ENCODE results near the gene DUSP15. TPM values are rescaled to one million over a fixed set of nuclear protein-coding genes. Genes with fewer than 3 reads are reported as not detected.
"Not testable (repeated sequence)": the region's sequence is repeated elsewhere in the genome, so short reads cannot be mapped to it uniquely, and the experiment has no call there.

Gene DUSP15
- not detected in 2 replicates for total RNA-seq (2014; rRNA removed; shearing (Covaris generic))
- not detected in 2 replicates for polyA plus RNA-seq (2014; cell fraction: nucleus; rRNA removed)

- no peak for DNase-seq (ENCODE audit: extremely low read depth, low read depth)
Measured at GRCh38 chr20:31869942-31870725, at the start of gene DUSP15, which contains the start of gene TTLL9. DUSP15 (minus strand) TSS chr20:31870527; CDS start chr20:31870337, 190 bp downstream. TTLL9 (plus strand) TSS chr20:31870634; CDS start chr20:31871127, 493 bp downstream.

GRCh38 chr20:31919410-31920155 is 49.3 kb upstream of the DUSP15 start:
- no peak for DNase-seq (ENCODE audit: extremely low read depth, low read depth)

- no peak for DNase-seq (ENCODE audit: extremely low read depth, low read depth)
Measured at GRCh38 chr20:31918466-31919105, 48.3 kb upstream of the DUSP15 start.

DNA sequence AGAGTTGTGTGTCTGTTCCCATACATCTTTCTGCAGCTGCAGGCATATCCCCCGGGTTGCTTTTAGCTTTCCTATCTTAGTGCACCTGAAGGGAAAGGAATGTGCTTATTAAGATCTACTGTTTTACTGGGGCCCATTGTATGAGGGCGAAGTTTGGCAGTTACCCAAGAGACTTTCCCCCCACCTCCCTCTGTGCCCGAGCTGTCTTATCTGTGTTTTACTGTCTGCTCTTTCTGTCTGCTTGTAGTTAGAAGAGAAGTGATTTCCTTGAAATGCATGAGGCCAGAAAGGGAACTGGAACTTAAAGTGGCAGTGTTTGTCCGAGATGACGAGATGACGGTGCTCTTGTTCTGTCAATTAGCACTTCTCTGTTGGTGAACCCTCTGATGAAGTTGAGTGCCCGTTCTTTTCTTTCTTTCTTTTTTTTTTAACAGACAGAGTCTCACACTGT is 47.7 kb upstream of the DUSP15 start:
- not testable (repeated sequence) for DNase-seq (ENCODE audit: extremely low read depth, low read depth)

- no peak for DNase-seq (ENCODE audit: extremely low read depth, low read depth)
Measured at GRCh38 chr20:31916708-31917107, 46.4 kb upstream of the DUSP15 start.

DNA sequence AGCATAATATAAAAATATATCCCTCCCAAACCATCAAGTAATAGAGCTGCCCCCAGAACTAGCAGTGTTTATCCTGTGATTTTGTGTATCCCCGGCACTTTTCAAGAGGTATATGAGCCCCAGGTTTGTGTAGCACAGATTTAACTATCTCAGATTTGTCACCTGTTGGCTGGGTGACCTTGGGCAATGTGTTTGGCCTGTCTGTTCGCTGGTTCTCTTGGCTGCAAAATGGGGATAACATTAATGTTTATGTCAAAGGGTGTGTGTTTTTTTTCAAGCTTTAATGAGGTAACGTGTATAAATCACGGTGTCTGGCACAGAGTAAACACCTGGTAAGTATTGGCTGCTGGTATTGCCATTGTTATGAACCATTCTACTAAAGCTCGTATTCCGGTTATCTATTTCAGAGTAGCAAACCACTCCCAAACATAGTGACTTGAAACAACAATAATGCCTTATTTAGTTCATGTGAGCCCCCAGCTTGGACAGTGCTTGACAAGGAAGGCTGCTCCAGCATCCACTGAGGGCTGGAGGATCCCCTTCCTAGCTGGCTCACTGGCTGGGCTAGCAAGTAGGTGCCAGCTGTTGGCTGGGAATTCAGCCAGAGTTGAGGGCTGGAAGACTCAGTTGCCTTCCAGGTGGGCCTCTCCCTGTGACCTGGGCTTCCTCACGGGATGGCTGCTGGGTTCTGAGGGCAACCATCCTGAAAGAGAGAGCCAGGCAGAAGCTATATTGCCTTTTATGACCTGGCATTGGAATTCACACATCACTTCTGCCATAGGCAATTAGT is 45.4 kb upstream of the DUSP15 start:
- DNase-seq (ENCODE audit: extremely low read depth, low read depth) = no peak

- no peak for DNase-seq (ENCODE audit: extremely low read depth, low read depth)
Measured at GRCh38 chr20:31914170-31914569, 43.8 kb upstream of the DUSP15 start.

DNA sequence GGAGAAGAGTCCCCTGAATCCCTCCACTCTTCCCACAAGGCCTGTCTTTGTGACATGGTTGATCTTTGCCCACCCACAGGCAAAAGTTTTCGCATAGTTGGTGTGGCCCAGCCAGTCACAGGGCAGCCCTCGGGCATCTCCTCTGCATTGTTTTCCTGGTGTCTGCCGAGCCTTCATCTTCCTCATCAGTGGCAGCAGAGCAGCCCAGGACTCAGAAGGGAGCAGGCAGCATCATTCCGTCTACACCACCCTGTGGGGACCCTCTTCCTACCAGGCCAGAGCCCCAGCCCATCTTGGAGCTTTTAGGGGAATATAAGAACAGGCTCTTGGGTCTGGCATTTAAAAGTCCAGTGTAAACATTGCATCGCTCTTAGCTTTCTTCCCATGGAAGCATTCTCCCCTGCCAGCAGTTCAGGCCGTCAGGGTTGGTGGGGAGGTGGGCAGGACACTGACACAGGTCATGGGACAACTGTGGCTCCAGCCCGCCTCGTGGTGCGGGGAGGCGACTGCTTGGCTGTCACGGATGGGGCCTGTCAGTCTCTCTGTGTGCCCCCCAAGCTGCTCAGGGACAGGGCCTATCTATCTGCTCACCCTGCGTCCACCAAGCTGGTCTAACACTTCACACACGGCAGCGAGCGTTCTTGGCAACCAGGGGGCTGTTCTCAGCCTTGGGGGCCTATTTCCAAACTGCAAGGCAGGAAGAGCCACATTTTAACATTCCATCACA is 43.3 kb upstream of the DUSP15 start:
- DNase-seq (ENCODE audit: extremely low read depth, low read depth) = no peak

GRCh38 chr20:31910071-31910803 is 39.9 kb upstream of the DUSP15 start:
- DNase-seq (ENCODE audit: extremely low read depth, low read depth) = no peak

DNA sequence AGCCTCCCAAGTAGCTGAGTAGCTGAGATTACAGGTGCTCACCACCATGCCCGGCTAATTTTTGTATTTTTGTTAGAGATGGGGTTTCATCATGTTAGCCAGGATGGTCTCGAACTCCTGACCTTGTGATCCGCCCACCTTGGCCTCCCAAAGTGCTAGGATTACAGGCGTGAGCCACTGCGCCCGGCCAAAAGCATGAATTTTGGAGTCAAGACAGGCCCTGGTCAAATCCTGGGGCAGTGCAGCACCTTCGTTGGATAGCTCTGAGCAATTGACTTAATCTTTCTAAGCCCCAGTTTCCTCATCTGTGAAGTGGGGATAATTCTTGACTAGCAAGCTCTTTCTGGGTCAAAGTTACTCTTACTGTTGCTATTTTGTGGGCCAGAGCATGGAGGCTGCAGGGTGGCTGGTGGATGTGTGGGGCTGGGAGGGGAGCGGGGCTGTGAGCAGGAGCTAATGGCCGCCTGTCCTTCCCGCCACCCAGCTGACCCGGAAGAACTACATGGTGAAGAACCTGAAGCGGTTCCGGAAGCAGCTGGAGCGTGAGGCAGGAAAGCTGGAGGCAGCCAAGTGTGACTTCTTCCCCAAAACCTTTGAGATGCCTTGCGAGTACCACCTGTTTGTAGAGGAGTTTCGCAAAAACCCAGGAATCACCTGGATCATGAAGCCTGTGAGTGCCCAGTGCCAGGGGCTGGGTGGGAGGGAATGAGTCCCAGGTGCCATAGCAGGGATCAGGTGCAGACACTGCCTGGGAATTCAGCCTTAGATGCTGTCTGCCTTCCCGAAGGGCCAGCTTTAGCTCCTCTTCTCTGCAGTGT is 39.1 kb upstream of the DUSP15 start:
- DNase-seq (ENCODE audit: extremely low read depth, low read depth) = no peak

- no peak for DNase-seq (ENCODE audit: extremely low read depth, low read depth)
Measured at GRCh38 chr20:31908424-31908823, 38.1 kb upstream of the DUSP15 start.

DNA sequence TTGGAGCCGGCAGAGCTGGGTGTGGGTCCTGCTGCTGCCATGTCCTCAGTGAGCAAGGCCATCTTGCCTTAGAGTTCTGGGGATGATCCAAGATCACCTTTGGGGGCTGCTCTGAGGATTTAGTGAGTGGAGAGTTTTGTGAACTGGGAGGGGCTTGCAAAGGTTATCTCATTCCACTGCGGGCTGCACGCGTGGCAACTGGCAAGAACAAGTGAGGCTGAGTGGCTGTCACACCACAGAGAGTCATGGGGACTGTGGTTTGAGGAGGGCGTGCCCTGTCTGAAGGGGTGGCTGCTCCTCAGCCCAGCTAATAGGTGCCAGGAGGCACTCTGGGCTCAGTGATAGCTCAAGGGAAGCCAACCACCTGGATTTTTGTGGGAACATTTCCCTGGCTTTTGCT is 37.7 kb upstream of the DUSP15 start:
- no peak for DNase-seq (ENCODE audit: extremely low read depth, low read depth)

- no peak for DNase-seq (ENCODE audit: extremely low read depth, low read depth)
Measured at GRCh38 chr20:31907046-31907445, 36.7 kb upstream of the DUSP15 start.

DNA sequence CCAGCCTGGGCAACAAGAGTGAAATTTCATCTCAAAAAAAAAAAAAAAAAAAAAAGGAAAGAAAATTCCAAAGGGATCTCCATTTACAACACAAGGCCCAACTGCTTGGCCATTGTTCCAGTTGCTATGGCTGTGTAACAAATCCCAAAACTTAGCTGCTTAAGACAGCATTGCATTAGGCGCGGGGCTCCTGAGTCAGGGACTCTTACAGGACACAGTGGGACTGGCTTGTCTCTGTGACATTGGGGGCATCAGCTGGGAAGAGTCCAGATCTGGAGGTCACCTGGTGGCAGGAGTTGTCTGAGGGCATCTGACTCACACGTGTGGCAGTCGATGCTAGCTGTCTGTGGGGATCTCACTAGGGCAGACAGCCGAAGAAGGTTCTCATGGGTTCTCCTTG is 35.7 kb upstream of the DUSP15 start:
- no peak for DNase-seq (ENCODE audit: extremely low read depth, low read depth)

DNA sequence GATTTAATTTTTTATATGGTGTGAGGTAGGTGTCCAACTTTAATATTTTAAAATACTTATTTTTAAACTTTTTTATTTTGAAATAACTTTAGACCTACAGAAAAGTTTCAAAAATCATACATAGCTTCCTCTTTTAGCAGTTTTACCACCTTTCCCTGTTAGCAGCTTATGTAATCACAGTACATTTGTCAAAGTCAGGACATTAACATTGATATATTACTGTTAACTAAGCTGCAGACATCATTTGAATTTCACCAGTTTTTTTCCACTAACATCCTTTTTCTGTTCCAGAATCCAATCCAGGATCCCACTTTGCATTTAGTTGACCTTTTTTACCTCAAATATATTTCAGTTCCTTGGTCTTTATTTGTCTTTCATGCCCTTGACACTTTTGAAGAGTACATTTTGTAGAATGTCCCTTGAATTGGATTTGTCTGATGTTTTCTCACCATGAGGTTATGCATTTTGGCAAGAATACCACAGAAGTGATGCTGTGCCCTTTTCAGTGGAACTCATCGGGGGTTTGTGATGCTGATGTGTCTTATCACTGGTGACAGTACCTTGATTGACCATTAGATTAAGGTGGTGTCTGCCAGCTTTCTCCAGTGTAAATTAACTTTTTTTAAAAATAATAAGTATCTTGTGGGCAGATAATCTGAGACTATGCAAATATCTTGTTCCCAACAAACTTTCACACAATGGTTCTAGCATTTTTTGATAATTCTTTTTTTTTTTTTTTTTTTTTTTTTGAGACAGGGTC is 33.5 kb upstream of the DUSP15 start:
- DNase-seq (ENCODE audit: extremely low read depth, low read depth) = no peak

GRCh38 chr20:31901615-31902014 is 31.3 kb upstream of the DUSP15 start:
- DNase-seq (ENCODE audit: extremely low read depth, low read depth) = no peak

- DNase-seq (ENCODE audit: extremely low read depth, low read depth) = no peak
Measured at GRCh38 chr20:31897541-31897940, 27.2 kb upstream of the DUSP15 start.
